GM19035 (cell line): ENCODE measurements around the gene WRAP53.
A peak's percentile ranks its signal among the peaks of the same experiment; 100 is the strongest.

Experiments used
- ATAC-seq: cut with Tn5 transposase; IDR thresholded peaks from one replicate; pipeline ENCODE4 v1.9.1; 2021; ENCODE audit not compliant: unreplicated experiment

Gene WRAP53

GRCh38 chr17:7677388-7678067 lies 10.7 kb upstream of the WRAP53 start:
- ATAC-seq, result no peak

GRCh38 chr17:7684851-7685532 lies 3.3 kb upstream of the WRAP53 start:
- ATAC-seq, result no peak

- ATAC-seq, result peak; percentile 57
Measured at GRCh38 chr17:7685533-7686221, 2.6 kb upstream of the WRAP53 start.

- ATAC-seq, result peak; percentile 43
Measured at GRCh38 chr17:7686222-7687071, 1.8 kb upstream of the WRAP53 start.

GRCh38 chr17:7687072-7687907 lies 987 bp upstream of the WRAP53 start, which contains the start of gene TP53:
Gene TP53 (minus strand): TSS chr17:7687490. CDS start chr17:7676594, 10,896 bp downstream.
- ATAC-seq, result peak; percentile 36

GRCh38 chr17:7688808-7689316 lies 585 bp downstream of the WRAP53 start:
- ATAC-seq, result no peak

- ATAC-seq, result no peak
Measured at GRCh38 chr17:7695586-7695985, 7.3 kb downstream of the WRAP53 start.

- ATAC-seq, result no peak
Measured at GRCh38 chr17:7697828-7698588, 9.7 kb downstream of the WRAP53 start.

GRCh38 chr17:7700510-7700909 lies 12.2 kb downstream of the WRAP53 start:
- no peak for ATAC-seq

GRCh38 chr17:7701681-7702080 lies 13.4 kb downstream of the WRAP53 start:
- no peak for ATAC-seq

- ATAC-seq, result no peak
Measured at GRCh38 chr17:7702776-7703175, 14.5 kb downstream of the WRAP53 start.

GRCh38 chr17:7703584-7704479 lies 15.6 kb downstream of the WRAP53 start:
- no peak for ATAC-seq

GRCh38 chr17:7704601-7705268 lies 16.5 kb downstream of the WRAP53 start, which contains the start of gene EFNB3:
Gene EFNB3 (plus strand): TSS chr17:7705202. CDS start chr17:7705599, 397 bp downstream.
- no peak for ATAC-seq

- ATAC-seq, result no peak
Measured at GRCh38 chr17:7705269-7706255, 17.3 kb downstream of the WRAP53 start.

GRCh38 chr17:7706631-7707354 lies 18.5 kb downstream of the WRAP53 start:
- no peak for ATAC-seq

- ATAC-seq, result no peak
Measured at GRCh38 chr17:7707446-7707845, 19.2 kb downstream of the WRAP53 start.
